ENCODE measurements around the gene SLC38A3. TPM values are rescaled to one million over a fixed set of nuclear protein-coding genes. Genes with fewer than 3 reads are reported as not detected.
"Not testable (repeated sequence)": the region's sequence is repeated elsewhere in the genome, so short reads cannot be mapped to it uniquely, and the experiment has no call there.

SLC38A3 gene
- total RNA-seq, 1 experiment from 2014 or later: not detected

DNA sequence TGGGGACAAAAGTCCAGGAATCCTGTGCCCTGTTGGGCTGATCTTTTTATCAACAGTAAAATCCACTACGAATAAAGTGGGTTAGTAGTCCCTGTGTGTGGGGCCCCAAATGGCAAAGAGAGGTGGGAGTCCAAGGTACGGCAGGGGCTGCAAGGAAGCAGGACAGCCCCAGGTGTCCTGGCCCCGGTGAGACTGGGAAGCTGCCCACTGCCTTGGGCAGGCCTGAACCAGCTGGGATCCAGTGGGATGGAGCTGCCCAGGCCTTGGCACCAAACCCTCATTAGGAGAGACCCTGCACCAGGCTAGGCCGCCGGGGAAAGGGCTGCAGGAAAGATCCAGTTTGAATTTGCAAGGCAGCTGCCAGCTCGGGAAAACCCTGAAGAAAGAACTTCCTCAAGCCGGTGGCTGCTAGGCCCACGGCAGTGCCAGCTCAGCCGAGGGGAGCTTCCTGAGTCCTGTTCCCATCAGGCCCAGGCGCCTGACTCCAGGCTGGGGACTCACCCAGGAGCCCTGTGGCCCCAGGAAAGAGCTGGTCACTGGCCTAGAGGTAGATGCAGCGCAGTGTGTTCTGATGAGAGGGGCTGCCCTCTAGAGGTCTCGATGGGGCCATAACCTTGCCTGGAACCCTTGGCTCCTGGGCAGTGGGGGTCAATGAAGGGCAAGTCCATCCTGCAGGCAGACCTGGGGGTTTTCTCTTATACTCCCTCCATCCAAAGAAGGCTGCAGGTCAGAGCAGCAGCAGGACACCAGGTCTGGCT is 16.5 kb downstream of the SLC38A3 start:
- Histone ChIP-seq H3K36me3 (ENCODE audit: insufficient read depth, low read length) (no peaks in the 10 kb centered on the region), H3K9me3 (ENCODE audit: low read length) (no peaks in the 10 kb centered on the region), H3K4me3 (ENCODE audit: low read length) (no peak overlapping the region), H3K4me2 (ENCODE audit: low read depth, low read length, poor library complexity, severe bottlenecking) (no peak overlapping the region), H4K20me1 (ENCODE audit: insufficient read depth, low read depth, low read length) (no peaks in the 10 kb centered on the region), H3K9ac (ENCODE audit: low read length) (no peak overlapping the region), H3K27me3 (ENCODE audit: low read length) (no peaks in the 10 kb centered on the region), H3K4me1 (ENCODE audit: low read length) (peaks cover 8% of the 10 kb centered on the region), H3K27ac (ENCODE audit: low read length) (no peak overlapping the region), H3K79me2 (ENCODE audit: low read length) (no peaks in the 10 kb centered on the region), H3K9me2 (replicated peaks; ENCODE audit: insufficient read depth, low read length) (no peaks in the 10 kb centered on the region), H2AFZ (ENCODE audit: low read length) (no peak overlapping the region)
- no peak for DNase-seq

DNA sequence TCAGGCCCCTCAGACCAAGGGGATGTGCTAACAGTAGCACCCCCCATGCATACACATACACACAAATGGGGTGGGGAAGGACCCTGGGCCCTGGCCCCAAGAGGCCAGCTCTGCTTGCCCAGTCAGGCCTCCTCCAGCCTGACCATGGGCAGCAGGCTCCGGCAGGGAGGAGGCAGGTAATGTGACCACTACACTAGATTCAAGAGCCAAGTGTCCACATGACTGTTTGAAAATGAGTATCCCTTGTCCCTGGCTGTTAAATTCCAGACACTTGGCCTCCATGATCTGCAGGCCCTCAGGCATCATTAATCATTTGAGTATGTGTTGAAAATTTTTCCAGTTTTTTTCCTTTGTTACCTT is 17.1 kb downstream of the SLC38A3 start:
- H2AFZ ChIP-seq (ENCODE audit: low read length): no peak overlapping the region
- no peak overlapping the region for H3K4me2 ChIP-seq (ENCODE audit: low read depth, low read length, poor library complexity, severe bottlenecking)

DNA sequence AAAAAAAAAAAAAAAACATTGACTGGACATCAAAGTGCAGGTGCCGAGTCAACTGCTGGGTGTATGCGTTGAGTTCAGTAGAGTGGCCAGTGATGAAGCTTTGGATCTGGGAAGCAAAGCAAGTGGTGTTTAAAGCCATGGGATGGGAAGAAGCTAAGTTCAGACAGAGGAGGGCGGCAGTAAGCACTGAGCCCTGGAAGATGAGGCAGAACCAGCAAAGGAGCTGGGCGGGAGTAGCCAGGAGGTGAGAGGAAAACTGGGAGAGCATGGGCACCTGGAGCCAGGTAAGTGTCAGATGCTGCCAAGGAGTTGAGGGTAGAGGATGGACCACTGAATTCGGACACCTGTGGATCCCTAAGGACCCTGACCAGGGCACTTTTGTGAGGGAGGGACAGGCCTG is 19.6 kb downstream of the SLC38A3 start:
- DNase-seq: no peak
- H3K27me3 ChIP-seq (ENCODE audit: low read length): no peaks in the 10 kb centered on the region
- no peak overlapping the region for H3K27ac ChIP-seq (ENCODE audit: low read length)
- no peak overlapping the region for H3K4me3 ChIP-seq (ENCODE audit: low read length)
- H2AFZ ChIP-seq (ENCODE audit: low read length): no peak overlapping the region
- no peaks in the 10 kb centered on the region for H3K36me3 ChIP-seq (ENCODE audit: insufficient read depth, low read length)
- H4K20me1 ChIP-seq (ENCODE audit: insufficient read depth, low read depth, low read length): no peaks in the 10 kb centered on the region
- no peak overlapping the region for H3K4me2 ChIP-seq (ENCODE audit: low read depth, low read length, poor library complexity, severe bottlenecking)
- no peaks in the 10 kb centered on the region for H3K9me2 ChIP-seq (replicated peaks; ENCODE audit: insufficient read depth, low read length)
- H3K9ac ChIP-seq (ENCODE audit: low read length): no peak overlapping the region
- no peaks in the 10 kb centered on the region for H3K9me3 ChIP-seq (ENCODE audit: low read length)
- H3K4me1 ChIP-seq (ENCODE audit: low read length): peaks cover 29% of the 10 kb centered on the region
- no peaks in the 10 kb centered on the region for H3K79me2 ChIP-seq (ENCODE audit: low read length)

More for the DNA sequence above, 17.1 kb downstream of the SLC38A3 start:
- Histone ChIP-seq H3K9me3 (ENCODE audit: low read length) (no peaks in the 10 kb centered on the region), H3K79me2 (ENCODE audit: low read length) (no peaks in the 10 kb centered on the region), H3K27ac (ENCODE audit: low read length) (no peak overlapping the region), H3K9ac (ENCODE audit: low read length) (no peak overlapping the region), H3K27me3 (ENCODE audit: low read length) (no peaks in the 10 kb centered on the region), H3K4me3 (ENCODE audit: low read length) (no peak overlapping the region), H4K20me1 (ENCODE audit: insufficient read depth, low read depth, low read length) (no peaks in the 10 kb centered on the region), H3K4me1 (ENCODE audit: low read length) (peaks cover 14% of the 10 kb centered on the region), H3K36me3 (ENCODE audit: insufficient read depth, low read length) (no peaks in the 10 kb centered on the region), H3K9me2 (replicated peaks; ENCODE audit: insufficient read depth, low read length) (no peaks in the 10 kb centered on the region)
- DNase-seq: no peak

DNA sequence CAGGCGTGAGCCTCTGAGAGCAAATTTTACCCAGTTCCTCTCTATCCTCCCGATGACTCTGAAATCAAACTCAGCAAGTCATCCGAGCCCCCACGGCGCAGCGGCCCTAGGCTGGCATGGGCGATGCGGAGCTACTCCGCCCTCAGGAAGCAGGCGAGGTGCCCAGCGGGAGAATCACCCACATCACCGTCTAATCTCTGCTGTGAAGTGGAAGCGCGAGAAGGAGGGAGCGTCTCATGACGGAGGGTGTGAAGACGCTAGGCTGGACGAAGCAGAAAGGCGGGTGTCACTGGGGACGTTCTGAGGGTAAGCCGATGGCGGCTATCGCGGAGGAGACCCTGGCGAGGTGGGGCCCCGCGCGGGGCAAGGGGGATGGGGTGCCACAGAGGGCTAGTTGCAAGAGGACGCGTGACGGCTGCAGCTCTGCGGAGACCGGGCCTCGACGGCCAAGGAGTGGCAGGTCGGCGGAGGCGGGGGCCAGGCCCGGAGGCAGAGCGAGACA is 21.9 kb downstream of the SLC38A3 start:
- Histone ChIP-seq H3K79me2 (ENCODE audit: low read length) (no peaks in the 10 kb centered on the region; the same call in 1 of the 2 replicates), H4K20me1 (ENCODE audit: insufficient read depth, low read depth, low read length) (no peaks in the 10 kb centered on the region), H2AFZ (ENCODE audit: low read length) (peak overlapping the region; percentile 98), H3K9ac (ENCODE audit: low read length) (peak overlapping the region; percentile 70), H3K36me3 (ENCODE audit: insufficient read depth, low read length) (no peaks in the 10 kb centered on the region), H3K9me3 (ENCODE audit: low read length) (no peaks in the 10 kb centered on the region), H3K4me1 (ENCODE audit: low read length) (peaks cover 43% of the 10 kb centered on the region), H3K27ac (ENCODE audit: low read length) (0 out of 2 replicates have a peak overlapping the region, but pooled peaks have one; percentile 25), H3K4me2 (ENCODE audit: low read depth, low read length, poor library complexity, severe bottlenecking) (peak overlapping the region; percentile 92), H3K4me3 (ENCODE audit: low read length) (peak overlapping the region; percentile 98), H3K27me3 (ENCODE audit: low read length) (no peaks in the 10 kb centered on the region), H3K9me2 (replicated peaks; ENCODE audit: insufficient read depth, low read length) (no peaks in the 10 kb centered on the region)
- DNase-seq: peak; percentile 75

DNA sequence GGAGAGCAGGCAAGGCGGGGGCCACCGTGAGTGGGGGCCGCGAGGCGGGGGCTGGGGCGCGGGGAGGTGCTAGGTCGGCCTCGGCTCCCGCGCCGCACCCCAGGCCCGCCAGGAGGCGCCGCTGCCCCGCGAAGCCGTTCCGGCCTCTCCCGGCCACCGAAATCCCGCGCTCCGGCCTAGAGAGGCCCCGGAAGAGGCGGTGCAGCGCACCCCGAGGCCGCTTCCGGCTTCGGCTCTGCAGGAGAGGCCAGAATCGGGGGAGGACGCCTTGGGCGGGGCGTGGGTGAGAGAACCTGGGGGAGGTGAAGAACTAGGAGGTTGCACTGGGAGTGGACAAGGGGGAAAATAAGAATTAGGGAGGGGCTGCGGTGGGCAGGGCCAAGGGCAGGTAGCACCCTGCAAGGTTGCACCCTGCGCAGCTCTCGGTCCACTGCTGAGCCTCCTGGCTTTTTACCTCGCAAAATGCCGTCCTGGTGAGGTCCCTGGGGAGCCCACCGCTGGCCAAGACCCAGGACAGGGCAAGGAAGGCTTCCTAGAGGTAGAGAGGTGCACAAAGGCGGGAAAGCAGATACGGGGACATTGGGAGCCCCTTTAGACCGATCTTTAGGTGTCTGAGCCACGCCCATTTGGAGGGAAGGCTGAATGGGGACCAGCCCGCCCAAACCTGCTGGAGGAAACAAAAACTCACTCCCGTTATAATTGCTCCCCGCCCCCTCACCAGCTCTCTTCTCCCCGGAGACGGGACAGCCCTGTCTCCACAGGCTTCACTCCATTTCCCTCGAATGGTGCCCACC is 22.5 kb downstream of the SLC38A3 start:
- Histone ChIP-seq H3K27ac (ENCODE audit: low read length) (peak overlapping the region; percentile 58), H3K27me3 (ENCODE audit: low read length) (no peaks in the 10 kb centered on the region), H3K9me3 (ENCODE audit: low read length) (no peaks in the 10 kb centered on the region), H3K9me2 (replicated peaks; ENCODE audit: insufficient read depth, low read length) (no peaks in the 10 kb centered on the region), H3K4me2 (ENCODE audit: low read depth, low read length, poor library complexity, severe bottlenecking) (peak overlapping the region; percentile 92), H3K4me1 (ENCODE audit: low read length) (peaks cover 43% of the 10 kb centered on the region), H4K20me1 (ENCODE audit: insufficient read depth, low read depth, low read length) (no peaks in the 10 kb centered on the region), H3K4me3 (ENCODE audit: low read length) (peak overlapping the region; percentile 98), H2AFZ (ENCODE audit: low read length) (peak overlapping the region; percentile 98), H3K9ac (ENCODE audit: low read length) (peak overlapping the region; percentile 92), H3K79me2 (ENCODE audit: low read length) (no peaks in the 10 kb centered on the region; the same call in 1 of the 2 replicates), H3K36me3 (ENCODE audit: insufficient read depth, low read length) (no peaks in the 10 kb centered on the region)
- peak; percentile 98 for DNase-seq

DNA sequence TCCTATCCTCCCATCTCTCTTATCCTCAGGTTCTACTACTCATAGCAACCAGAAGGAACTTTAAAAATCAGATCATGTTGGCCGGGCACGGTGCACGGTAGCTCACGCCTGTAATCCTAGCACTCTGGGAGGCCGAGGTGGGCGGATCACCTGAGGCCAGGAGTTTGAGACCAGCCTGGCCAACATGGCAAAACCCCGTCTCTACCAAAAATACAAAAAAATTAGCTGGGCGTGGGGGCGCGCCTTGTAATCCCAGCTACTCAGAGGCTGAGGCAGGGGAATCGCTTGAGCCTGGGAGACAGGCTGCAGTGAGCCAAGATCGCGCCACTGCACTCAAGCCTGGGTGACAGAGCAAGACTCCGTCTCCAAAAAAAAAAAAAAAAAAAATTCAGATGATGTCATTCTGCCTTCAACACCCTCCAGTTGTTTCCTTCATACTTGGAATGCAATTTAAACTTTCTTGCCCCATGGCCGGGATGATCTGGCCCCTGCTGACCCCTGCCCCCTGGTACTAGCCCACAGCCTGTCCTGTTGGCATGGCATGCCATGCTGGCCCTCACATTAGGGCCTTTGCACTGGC is 23.2 kb downstream of the SLC38A3 start:
- H3K9ac ChIP-seq (ENCODE audit: low read length): peak overlapping the region; percentile 92
- H2AFZ ChIP-seq (ENCODE audit: low read length); H3K36me3 ChIP-seq (ENCODE audit: insufficient read depth, low read length); H4K20me1 ChIP-seq (ENCODE audit: insufficient read depth, low read depth, low read length); H3K9me2 ChIP-seq (replicated peaks; ENCODE audit: insufficient read depth, low read length); H3K27me3 ChIP-seq (ENCODE audit: low read length); DNase-seq; H3K79me2 ChIP-seq (ENCODE audit: low read length); H3K9me3 ChIP-seq (ENCODE audit: low read length): not testable (repeated sequence)
- peak overlapping the region; percentile 92 for H3K4me2 ChIP-seq (ENCODE audit: low read depth, low read length, poor library complexity, severe bottlenecking)
- peak overlapping the region; percentile 58 for H3K27ac ChIP-seq (ENCODE audit: low read length)
- peak overlapping the region; percentile 98 for H3K4me3 ChIP-seq (ENCODE audit: low read length)
- peaks cover 43% of the 10 kb centered on the region for H3K4me1 ChIP-seq (ENCODE audit: low read length)

DNA sequence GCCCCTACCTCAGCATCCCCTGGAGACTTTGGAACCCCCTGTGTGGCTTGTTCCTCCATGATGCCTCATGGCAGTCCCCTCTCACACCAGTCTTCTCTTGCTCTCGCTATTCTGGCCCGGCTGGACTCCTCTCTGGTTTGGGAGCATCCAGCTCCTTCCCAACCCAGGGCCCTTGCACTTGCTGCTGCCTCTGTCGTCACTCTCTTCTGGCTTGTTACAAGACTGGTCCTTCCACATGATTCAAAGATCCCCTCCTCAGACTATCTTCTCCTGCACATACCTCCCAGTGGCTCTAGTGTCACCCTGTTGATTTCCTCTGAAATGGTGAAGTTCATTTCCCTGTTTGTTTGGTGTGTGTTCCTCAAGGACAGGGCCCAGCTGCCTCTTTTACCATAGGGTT is 24.4 kb downstream of the SLC38A3 start:
- H3K4me1 ChIP-seq (ENCODE audit: low read length): peaks cover 44% of the 10 kb centered on the region

More for the DNA sequence above, 24.4 kb downstream of the SLC38A3 start:
- peak overlapping the region; percentile 37 for H3K4me2 ChIP-seq (ENCODE audit: low read depth, low read length, poor library complexity, severe bottlenecking)
- no peak for DNase-seq
- no peaks in the 10 kb centered on the region; the same call in 1 of the 2 replicates for H3K79me2 ChIP-seq (ENCODE audit: low read length)
- H3K4me3 ChIP-seq (ENCODE audit: low read length): no peak overlapping the region
- H3K36me3 ChIP-seq (ENCODE audit: insufficient read depth, low read length): no peaks in the 10 kb centered on the region
- H3K9me3 ChIP-seq (ENCODE audit: low read length): no peaks in the 10 kb centered on the region
- peak overlapping the region; percentile 58; the same call in 1 of the 2 replicates for H3K27ac ChIP-seq (ENCODE audit: low read length)
- no peaks in the 10 kb centered on the region for H4K20me1 ChIP-seq (ENCODE audit: insufficient read depth, low read depth, low read length)
- no peaks in the 10 kb centered on the region for H3K27me3 ChIP-seq (ENCODE audit: low read length)
- H3K9me2 ChIP-seq (replicated peaks; ENCODE audit: insufficient read depth, low read length): no peaks in the 10 kb centered on the region
- H2AFZ ChIP-seq (ENCODE audit: low read length): no peak overlapping the region
- H3K9ac ChIP-seq (ENCODE audit: low read length): no peak overlapping the region
